Inflammatory macrophage treated with lipopolysaccharide for 4 hours (primary cell): ENCODE measurements around the gene TNFAIP2.
A peak's percentile ranks its signal among the peaks of the same experiment; 100 is the strongest.
"Not testable (repeated sequence)": the region's sequence is repeated elsewhere in the genome, so short reads cannot be mapped to it uniquely, and the experiment has no call there.

ENCODE experiments used
- DNase-seq: peaks from one replicate; pipeline ENCODE4 v3.0.0-alpha.2; 2020

TNFAIP2 gene

DNA sequence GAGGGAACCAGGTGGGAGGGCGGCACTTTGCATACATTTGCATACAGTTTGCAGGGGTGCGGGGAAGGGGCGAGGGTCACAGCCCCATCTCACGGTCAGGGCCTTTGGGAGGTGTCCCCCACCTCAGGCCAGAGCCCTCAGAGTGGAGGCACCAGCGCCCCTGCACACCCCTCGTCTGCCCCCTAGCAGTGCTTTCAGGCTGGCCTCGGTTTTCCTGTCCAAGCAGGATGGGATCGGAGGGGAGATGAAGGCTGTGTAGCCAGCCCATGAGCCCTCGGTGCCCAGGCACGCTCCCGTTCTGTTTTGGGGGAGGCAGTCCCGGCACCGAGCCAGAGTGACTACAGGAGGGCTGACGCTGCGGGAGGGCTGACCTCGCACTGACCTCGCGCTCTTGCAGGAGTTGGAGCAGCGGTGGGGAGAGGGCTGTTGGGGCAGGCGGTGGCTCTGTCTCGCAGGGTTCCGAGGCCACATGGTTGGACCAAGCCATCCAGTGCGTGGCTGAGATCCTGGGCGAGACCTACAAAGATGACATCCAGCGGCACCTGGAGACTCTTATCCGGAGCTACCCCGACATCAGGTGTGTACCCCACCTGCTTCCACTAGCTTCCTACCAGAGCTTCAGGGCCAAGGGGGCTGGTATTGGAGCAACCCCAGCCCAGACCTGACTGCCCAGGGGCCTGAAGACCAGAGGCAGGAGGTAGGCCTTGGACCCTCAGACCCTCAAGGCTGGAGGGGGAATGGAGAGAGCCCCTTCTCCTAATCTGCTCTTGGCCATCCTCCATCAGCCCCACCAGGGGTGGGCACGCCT lies 15.1 kb upstream of the TNFAIP2 start:
- DNase-seq = no peak

DNA sequence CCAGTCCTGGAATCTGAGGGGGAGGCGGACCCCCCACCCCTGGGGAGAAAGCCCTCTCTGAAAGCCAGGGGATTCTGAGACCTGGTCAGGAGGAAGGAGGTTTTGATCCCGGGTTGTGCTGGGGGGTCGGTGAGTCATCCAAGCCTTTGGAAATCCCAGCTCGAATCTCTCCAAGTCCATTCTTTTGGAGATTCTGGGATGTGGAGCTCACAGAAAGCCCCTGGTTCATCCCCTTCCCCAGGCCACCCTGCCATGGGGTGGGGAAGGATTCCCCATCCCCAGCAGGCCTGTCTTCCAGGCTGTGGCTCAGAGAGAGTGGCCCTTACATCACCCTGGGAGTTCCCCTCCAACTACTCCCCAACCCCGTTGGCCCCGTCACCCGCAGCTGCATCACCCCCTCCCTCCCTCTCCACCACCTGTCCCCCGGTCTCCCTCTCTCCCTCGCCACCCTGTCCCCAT lies 14.5 kb upstream of the TNFAIP2 start:
- DNase-seq = peak; percentile 80

DNA sequence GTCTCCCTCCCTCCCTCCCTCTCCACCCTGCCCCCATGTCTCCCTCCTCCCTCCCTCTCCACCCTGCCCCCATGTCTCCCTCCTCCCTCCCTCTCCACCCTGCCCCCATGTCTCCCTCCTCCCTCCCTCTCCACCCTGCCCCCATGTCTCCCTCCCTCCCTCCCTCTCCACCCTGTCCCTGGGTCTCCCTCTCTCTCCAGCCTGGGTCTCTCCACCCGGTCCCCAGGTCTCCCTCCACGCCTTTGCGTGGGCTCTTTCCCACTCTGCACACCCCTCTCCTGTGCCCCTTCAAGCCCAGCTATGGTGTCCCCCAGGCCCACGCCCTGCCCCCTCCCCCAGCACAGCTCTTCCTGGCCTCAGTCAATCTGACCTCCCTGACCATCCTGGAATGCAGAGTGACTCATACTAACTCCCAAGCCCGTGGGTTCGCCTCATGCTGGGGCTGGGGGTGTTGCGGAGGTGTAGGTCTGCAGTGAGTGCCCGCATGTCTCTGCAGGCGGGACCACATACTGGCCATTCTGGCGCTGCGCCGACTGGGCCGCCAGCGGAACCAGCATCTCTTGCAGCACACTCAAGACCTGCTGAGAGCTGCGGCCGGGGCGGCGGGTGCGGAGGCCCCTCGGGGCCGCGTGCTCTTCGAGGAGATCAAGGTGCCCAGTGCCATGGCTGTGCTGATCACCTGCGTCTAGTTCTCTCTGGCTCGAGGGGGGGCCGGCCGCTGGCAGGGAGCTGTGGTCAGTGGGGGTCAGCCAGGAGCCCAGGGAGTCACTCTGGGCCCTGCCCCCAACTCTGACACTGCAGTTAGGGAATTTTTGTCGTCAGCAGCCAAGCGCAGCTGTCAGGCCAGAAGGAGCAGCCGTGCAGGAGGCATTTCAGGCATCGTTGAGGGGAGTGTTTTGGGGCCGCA lies 13.5 kb upstream of the TNFAIP2 start:
- DNase-seq = no peak

DNA sequence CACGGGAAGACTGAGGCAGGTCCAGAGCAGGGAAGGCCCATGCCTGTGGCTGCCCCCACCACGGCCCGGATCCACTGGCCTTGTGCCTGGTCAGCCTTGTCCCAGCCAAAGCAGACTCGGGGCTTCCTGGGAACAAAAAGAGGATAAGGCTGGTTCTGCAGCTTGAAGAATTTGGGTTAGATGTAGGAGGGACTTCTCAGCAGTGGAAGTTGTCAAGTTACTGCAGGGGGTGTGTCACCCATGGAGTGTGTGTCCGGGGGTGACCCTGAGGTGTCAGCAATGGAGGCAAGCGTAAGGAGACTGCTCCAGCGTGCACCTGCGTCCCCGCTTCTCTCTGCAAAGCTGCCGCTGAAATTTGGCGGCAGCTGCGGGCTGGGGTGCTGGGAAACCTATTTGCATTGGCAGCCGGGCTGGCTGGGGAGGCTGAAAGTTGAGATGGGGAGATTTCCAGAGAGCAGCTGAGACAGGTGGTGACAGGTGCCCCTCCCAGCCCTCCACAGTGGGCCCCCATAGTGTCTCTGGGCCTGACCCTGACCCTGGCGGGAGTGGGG lies 12.5 kb upstream of the TNFAIP2 start:
- no peak for DNase-seq

DNA sequence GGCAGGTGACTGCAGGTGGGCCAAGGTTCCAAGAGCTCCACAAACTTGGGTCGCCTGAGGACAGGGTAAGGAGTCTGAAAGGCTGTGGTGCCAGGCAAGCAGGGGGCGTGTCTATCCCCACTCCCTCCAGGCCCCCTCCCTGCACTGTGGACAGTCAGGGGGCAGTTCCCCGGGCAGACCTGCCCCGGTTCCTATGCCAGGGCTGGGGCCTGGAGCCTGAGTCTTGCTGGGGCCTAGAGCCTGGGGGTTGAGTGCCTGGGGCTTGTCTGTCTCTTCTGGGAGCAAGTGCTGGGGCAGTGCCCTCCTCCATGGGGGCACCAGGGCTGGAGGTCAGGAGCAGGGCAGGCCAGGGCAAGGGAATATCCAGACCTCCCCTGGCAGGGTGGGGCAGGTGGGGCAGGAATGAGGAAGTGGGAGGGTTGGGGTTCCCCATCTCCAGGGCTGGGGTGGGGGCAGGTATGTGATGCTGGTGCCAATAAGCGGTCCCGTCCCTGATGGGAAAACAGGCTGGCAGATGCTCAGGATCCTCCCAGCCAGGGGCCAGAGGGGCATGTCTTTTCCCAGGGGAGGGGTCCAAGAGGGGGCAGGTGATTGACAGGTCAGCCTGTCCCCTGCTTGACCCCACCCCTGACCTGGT lies 11.9 kb upstream of the TNFAIP2 start:
- DNase-seq = no peak

DNA sequence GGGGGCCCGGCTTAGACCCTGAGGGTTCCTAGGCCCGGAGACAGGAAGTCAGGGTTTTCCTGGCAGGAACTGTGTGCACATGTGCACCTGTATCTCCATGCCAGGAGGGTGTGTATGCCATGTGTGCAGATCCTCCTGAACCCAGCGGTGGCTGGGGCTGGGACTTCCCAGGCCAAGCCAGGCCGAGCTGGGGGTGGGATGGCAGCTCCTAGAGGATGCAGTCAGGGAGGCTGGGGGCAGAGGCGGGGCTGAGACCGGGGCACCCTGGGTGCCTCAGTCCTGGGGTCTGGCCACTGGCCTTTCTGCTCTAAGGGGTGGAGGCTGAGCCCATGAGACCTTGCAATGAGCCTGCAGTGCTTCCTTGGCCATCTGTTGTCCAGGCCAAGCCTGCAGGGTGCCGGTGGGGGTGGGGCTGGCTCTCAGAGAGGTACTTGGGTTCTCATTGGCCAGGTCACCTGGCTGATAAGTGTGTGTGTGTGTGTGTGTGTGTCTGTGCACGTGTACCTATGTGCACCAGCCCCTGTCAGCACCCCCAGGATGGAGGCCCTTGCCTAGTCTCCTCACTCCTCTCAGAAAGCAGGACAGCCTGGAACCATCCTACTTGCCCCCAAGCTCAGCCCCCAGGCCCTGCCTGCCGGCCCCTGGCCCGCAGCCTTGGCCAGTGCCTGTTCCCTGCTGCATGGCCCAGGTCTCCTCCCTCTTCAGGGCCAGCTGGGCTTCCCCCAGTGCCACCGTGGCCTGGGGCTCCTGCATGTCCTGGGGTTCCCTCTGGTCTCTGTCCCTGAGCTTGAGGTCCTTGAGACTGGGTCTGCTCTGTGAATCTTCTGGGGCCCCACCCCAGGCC lies 10.6 kb upstream of the TNFAIP2 start:
- DNase-seq = no peak

DNA sequence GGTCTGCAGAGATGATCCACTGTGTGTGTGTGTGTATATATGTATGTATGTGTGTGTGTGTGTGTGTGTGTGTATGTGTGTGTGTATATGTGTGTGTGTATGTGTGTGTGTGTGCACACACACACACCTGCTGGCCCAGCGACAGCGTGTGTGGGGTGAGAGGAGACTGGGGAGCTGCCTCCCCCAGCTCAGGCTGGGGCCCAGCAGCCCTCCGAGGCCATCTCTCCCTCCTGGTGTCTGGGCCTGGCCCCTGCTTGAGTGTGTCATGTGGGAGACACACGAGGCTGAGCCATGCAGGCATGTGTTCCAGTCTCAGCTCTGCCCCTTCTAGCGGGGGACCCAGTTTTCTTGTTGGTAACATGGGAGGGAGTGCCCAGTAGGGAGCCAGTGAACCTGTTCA lies 10.0 kb upstream of the TNFAIP2 start:
- DNase-seq = no peak

GRCh38 chr14:103113774-103114173 lies 9.5 kb upstream of the TNFAIP2 start:
- no peak for DNase-seq

- DNase-seq = peak; percentile 93
Observed at GRCh38 chr14:103115086-103115679, 8.1 kb upstream of the TNFAIP2 start.

- DNase-seq = no peak
Observed at GRCh38 chr14:103115845-103116572, 7.3 kb upstream of the TNFAIP2 start.

DNA sequence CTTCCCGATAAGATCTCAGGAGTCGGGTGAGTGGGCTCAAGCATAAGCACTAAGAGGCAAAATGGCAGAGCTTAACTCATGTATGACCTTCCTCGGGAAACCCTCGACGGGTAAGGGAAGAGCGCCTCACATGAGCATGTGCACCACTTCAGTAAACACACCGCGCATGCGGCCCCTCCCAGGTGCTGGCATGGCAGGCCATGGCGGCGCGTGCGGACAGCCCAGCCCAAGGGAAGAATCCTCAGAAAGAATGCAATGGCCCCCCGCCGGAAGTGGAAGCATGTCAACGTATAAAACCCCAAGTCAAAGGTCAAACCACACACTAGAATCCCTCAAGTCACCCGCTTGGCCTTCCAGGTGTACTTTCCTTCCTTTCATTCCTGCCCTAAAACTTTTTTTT lies 6.6 kb upstream of the TNFAIP2 start:
- no peak for DNase-seq

- not testable (repeated sequence) for DNase-seq
Observed at GRCh38 chr14:103117499-103117898, 5.8 kb upstream of the TNFAIP2 start.

- peak; percentile 87 for DNase-seq
Observed at GRCh38 chr14:103118018-103118662, 5.1 kb upstream of the TNFAIP2 start.

DNA sequence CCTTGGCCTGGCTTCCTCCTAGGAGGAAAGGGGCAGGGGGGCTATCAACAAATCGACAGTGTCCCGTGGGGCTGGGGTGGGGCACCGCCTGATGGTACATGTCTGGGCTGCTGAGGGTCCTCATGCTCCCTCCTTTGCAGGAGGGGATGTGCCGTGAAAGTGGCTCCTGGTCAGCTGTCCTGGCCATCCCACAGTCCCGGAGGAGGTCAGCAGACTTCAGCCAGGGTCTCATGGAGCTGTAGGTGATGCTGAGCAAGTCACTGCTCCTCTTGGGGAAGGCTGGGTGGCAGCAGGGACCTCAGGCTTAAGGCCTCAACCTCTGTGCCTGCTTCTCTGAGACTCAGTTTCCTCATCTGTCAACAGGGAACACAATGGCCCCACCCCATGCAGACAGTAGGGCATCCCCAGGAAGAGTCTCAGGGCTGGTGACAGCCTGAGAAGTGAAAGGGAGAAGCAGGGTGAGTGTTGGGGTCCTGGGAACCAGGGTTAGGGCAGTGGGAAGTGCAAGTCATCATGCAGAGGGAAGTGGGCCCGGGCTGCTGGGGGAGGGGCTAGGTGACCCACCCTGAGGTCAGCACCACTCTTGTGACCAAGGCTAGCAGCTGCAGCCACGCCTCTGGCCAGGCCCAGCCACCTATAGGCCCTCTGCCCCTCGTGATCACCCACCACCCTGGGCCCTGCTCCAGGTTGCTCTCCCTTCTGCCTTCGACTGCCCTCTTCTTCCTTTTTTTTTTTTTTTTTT lies 4.4 kb upstream of the TNFAIP2 start:
- peak; percentile 99 for DNase-seq

DNA sequence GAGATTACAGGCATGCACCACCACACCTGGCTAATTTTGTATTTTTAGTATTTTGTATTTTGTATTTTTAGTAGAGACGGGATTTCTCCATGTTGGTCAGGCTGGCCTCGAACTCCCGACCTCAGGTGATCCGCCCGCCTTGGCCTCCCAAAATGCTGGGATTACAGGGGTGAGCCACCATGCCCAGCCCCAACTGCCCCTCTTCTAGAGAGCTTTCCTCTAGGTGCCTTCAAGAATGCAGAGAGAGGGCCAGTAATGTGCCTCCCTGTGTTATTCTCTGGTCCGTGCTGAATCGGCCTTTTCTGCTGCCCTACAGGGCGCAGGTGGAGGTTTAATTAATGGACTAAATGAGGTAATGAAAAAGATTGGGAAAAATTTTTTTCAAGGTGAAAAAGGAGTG lies 3.7 kb upstream of the TNFAIP2 start:
- DNase-seq = not testable (repeated sequence)

DNA sequence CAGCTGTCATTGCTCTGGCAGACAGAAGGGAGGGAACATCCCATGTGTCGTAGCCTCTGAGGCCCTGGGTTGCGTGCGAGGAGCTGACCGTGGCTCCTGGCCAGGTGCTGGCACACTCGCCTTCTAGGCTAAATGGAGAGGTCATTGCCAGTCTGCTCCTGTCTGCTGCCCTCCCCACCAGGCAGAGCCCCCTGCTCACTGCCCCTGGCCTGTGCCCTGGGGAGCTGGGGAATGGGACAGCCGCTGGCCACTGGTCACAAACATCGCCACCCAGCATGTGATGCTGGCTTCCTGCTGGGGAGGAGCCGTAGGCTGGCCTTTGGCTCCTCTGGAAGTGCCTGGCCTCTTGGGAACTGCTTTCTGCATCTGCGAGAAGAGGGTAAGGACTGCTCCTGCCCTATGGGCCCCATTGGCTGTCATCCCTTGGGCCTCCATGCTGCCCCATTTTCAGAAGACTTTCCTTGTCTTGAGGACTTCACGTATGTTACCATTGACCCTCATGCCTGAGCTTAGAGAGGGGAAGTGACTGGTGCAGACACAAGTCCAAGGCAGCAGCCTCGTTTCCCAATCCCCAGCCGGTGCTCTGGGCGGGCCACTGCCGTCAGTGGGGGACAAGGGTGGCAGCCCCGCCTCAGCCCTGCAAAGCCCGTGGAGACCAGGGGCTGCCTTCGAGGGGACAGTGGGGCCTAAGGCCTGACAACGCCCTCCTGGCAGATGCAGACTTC lies 2.0 kb upstream of the TNFAIP2 start:
- peak; percentile 91 for DNase-seq

DNA sequence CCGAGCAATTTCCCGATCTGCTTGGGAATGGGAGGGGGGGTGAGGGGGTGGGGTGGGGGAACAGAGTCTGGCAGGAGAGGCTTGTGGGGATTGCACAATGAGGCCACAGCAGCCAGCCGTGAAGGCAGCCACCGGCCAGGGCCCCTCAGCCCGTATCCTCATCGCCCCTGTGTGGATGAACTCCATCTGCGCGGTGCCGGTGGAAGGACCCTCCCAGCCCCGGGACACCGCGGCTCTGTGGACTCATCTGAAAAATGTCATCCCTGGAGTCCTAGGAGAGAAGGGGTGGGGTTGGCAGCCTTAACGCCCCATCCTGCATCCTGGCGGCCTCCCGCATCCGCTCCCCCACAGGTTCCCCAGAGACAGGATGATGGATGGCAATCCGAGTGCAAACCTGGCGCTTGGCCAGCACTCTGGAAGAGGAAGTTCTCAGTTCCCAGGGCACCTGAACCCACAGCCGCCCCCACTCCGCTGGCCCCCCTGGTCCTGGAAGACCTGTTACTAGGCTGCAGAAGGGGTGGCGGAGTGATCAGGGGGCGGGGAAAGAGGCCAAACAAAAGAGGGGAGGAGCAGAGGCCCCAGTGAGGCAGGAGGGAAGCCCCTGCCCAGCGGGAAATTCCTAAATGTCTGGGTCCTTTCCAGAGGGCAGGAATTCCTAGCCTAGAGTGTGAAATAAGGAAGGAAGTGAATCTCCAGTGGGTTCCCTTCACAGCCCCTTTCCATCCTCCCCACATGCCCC lies 1.2 kb upstream of the TNFAIP2 start:
- peak; percentile 83 for DNase-seq

DNA sequence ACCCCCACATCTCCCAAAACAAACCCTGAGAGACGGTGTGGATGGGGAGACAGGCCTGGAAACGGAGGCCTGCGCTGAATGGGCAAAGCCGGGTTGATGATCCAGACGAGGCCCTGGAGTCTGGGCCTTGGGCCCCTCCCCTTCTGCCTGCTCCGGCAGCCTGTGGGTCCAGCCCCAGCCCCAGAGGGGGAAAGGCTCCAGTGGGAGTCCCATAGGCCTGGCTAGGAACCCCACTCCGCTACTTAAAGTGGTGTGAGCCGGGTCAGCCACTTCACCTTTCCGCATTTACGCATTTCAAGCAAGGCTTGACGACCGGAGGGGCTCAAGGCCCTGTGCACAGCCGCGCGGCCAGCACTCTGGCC lies 695 bp upstream of the TNFAIP2 start:
- DNase-seq = no peak
